ENCODE results near the gene MEGF6.

- TF ChIP-seq SRF (CRISPR knock-in tag; IDR thresholded peaks at IDR 0.05): no peak
- no peak for TF ChIP-seq ZBTB33 (CRISPR knock-in tag; IDR thresholded peaks at IDR 0.05)
- TF ChIP-seq, protein P1, sequence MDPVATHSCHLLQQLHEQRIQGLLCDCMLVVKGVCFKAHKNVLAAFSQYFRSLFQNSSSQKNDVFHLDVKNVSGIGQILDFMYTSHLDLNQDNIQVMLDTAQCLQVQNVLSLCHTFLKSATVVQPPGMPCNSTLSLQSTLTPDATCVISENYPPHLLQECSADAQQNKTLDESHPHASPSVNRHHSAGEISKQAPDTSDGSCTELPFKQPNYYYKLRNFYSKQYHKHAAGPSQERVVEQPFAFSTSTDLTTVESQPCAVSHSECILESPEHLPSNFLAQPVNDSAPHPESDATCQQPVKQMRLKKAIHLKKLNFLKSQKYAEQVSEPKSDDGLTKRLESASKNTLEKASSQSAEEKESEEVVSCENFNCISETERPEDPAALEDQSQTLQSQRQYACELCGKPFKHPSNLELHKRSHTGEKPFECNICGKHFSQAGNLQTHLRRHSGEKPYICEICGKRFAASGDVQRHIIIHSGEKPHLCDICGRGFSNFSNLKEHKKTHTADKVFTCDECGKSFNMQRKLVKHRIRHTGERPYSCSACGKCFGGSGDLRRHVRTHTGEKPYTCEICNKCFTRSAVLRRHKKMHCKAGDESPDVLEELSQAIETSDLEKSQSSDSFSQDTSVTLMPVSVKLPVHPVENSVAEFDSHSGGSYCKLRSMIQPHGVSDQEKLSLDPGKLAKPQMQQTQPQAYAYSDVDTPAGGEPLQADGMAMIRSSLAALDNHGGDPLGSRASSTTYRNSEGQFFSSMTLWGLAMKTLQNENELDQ (CRISPR knock-in tag; IDR thresholded peaks at IDR 0.05; ENCODE audit: borderline replicate concordance): no peak
- no peak for TF ChIP-seq YY1 (IDR thresholded peaks at IDR 0.05; ENCODE audit: borderline replicate concordance in 1 of 3, control insufficient read depth in 1 of 3, extremely low read depth in 1 of 3, insufficient read depth in 3 of 3, insufficient read length in 1 of 3, insufficient replicate concordance in 2 of 3, low read depth in 1 of 3, low read length in 2 of 3)
- TF ChIP-seq BRCA1 (IDR thresholded peaks at IDR 0.05): no peak
- no peak for TF ChIP-seq BRCA1 (CRISPR knock-in tag; IDR thresholded peaks at IDR 0.05)
- TF ChIP-seq, protein P2, sequence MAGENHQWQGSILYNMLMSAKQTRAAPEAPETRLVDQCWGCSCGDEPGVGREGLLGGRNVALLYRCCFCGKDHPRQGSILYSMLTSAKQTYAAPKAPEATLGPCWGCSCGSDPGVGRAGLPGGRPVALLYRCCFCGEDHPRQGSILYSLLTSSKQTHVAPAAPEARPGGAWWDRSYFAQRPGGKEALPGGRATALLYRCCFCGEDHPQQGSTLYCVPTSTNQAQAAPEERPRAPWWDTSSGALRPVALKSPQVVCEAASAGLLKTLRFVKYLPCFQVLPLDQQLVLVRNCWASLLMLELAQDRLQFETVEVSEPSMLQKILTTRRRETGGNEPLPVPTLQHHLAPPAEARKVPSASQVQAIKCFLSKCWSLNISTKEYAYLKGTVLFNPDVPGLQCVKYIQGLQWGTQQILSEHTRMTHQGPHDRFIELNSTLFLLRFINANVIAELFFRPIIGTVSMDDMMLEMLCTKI (IDR thresholded peaks at IDR 0.05; ENCODE audit: partially characterized antibody): no peak
- peak; percentile 38; the same call in 1 of the 2 replicates for TF ChIP-seq REST (IDR thresholded peaks at IDR 0.05; ENCODE audit: borderline replicate concordance)
- TF ChIP-seq REST (CRISPR knock-in tag; IDR thresholded peaks at IDR 0.05; ENCODE audit: low read depth): no peak
- TF ChIP-seq, protein P3, sequence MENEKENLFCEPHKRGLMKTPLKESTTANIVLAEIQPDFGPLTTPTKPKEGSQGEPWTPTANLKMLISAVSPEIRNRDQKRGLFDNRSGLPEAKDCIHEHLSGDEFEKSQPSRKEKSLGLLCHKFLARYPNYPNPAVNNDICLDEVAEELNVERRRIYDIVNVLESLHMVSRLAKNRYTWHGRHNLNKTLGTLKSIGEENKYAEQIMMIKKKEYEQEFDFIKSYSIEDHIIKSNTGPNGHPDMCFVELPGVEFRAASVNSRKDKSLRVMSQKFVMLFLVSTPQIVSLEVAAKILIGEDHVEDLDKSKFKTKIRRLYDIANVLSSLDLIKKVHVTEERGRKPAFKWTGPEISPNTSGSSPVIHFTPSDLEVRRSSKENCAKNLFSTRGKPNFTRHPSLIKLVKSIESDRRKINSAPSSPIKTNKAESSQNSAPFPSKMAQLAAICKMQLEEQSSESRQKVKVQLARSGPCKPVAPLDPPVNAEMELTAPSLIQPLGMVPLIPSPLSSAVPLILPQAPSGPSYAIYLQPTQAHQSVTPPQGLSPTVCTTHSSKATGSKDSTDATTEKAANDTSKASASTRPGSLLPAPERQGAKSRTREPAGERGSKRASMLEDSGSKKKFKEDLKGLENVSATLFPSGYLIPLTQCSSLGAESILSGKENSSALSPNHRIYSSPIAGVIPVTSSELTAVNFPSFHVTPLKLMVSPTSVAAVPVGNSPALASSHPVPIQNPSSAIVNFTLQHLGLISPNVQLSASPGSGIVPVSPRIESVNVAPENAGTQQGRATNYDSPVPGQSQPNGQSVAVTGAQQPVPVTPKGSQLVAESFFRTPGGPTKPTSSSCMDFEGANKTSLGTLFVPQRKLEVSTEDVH (IDR thresholded peaks at IDR 0.05; ENCODE audit: low read depth, partially characterized antibody): no peak
Observed at GRCh38 chr1:3491291-3492246, 119.7 kb downstream of the MEGF6 start.

Measured in K562 (cell line).